MCF 10A (cell line): ENCODE data around the gene SYT1. TPM values are rescaled to one million over a fixed set of nuclear protein-coding genes. Genes with fewer than 3 reads are reported as not detected.

ENCODE experiments used
- BruUV-seq: library from RNA; stranded (reverse); fragments of 400-500 nt; replicated peaks from 2 replicates; lab custom pipeline; 2021; lab: Mats Ljungman, UMichigan
- CTCF ChIA-PET: fragments of 300-600 bp; sonication (Branson Sonifier 250); formaldehyde crosslinking; extraction: SDS; loops from one replicate; lab custom pipeline; 2021; ENCODE audit warnings: antibody characterized with exemption, inconsistent platforms; lab: Yijun Ruan, JAX
- POLR2A ChIA-PET: fragments of 300-600, 350-650 bp; sonication (Branson Sonifier 250); formaldehyde crosslinking; extraction: SDS; loops from one replicate; lab custom pipeline; 2020; ENCODE audit warnings: antibody characterized with exemption, inconsistent platforms; lab: Yijun Ruan, JAX
- DNase-seq: peaks from one replicate; pipeline ENCODE4 v3.0.0-alpha.2; 2018; ENCODE audit not compliant: unreplicated experiment
- H3K27ac Mint-ChIP-seq: one replicate; pipeline ENCODE4 v1.8.0; 2022; ENCODE audit warnings: mild to moderate bottlenecking, low read depth, mixed read lengths; ENCODE audit not compliant: unreplicated experiment
- H3K27me3 Mint-ChIP-seq: one replicate; pipeline ENCODE4 v1.8.0; 2022; ENCODE audit warnings: mixed read lengths; ENCODE audit not compliant: insufficient read depth, unreplicated experiment
- H3K36me3 Mint-ChIP-seq: one replicate; pipeline ENCODE4 v1.8.0; 2022; ENCODE audit warnings: mild to moderate bottlenecking, moderate library complexity, mixed read lengths; ENCODE audit not compliant: insufficient read depth, unreplicated experiment
- H3K4me1 Mint-ChIP-seq: one replicate; pipeline ENCODE4 v1.8.0; 2022; ENCODE audit warnings: mixed read lengths; ENCODE audit not compliant: insufficient read depth, unreplicated experiment
- H3K4me3 Mint-ChIP-seq: one replicate; pipeline ENCODE4 v1.8.0; 2022; ENCODE audit warnings: mild to moderate bottlenecking, moderate library complexity, mixed read lengths; ENCODE audit not compliant: unreplicated experiment
- H3K9me3 Mint-ChIP-seq: one replicate; pipeline ENCODE4 v1.8.0; 2022; ENCODE audit warnings: mixed read lengths; ENCODE audit not compliant: unreplicated experiment
- CTCF ChIP-seq: fragments of 200-600 bp; IDR thresholded peaks from one replicate; pipeline ENCODE4 v1.8.0; 2022; ENCODE audit warnings: antibody characterized with exemption, mild to moderate bottlenecking; ENCODE audit not compliant: unreplicated experiment
- intact Hi-C: fragments of 100-400 bp; cut with micrococcal nuclease; formaldehyde crosslinking; loops from 2 replicates; pipeline ENCODE4 v1.14.1; 2022
- total RNA-seq: library from RNA; stranded (reverse); gene quantifications from 2 replicates; pipeline ENCODE4 v1.2.3, GENCODE V29; 2022

Gene SYT1
- total RNA-seq, 1 experiment from 2014 or later = 7.4 TPM

GRCh38 chr12:78933014-78933413 is 68.4 kb downstream of the SYT1 start:
- H3K27me3 Mint-ChIP-seq = no peaks in the 10 kb centered on the region
- H3K4me3 Mint-ChIP-seq = no peak overlapping the region
- ChIA-PET CTCF (interaction anchor here (0.7 kb wide), 1 partner anchor 1250 kb away, joined by 3 read pairs; no protein-coding TSS in a partner anchor), POLR2A (no interaction called here)
- DNase-seq = no peak
- intact Hi-C loops = no loop called here
- BruUV-seq = no TSS peak
- peaks cover 9% of the 10 kb centered on the region for H3K4me1 Mint-ChIP-seq
- H3K27ac Mint-ChIP-seq = no peak overlapping the region
- no peaks in the 10 kb centered on the region for H3K9me3 Mint-ChIP-seq
- no peak for TF ChIP-seq CTCF
- no peaks in the 10 kb centered on the region for H3K36me3 Mint-ChIP-seq

- DNase-seq = no peak
- Mint-ChIP-seq H3K4me3 (no peak overlapping the region), H3K4me1 (no peaks in the 10 kb centered on the region), H3K27ac (no peak overlapping the region), H3K9me3 (no peaks in the 10 kb centered on the region), H3K36me3 (no peaks in the 10 kb centered on the region), H3K27me3 (no peaks in the 10 kb centered on the region)
- ChIA-PET CTCF (interaction anchor here (1.0 kb wide), 1 partner anchor 10 kb away, joined by 3 read pairs; no protein-coding TSS in a partner anchor), POLR2A (no interaction called here)
- no peak for TF ChIP-seq CTCF
- BruUV-seq = no TSS peak
- intact Hi-C loops = no loop called here
Observed at GRCh38 chr12:78938341-78939084, 73.9 kb downstream of the SYT1 start.

GRCh38 chr12:78949532-78949931 is 85.0 kb downstream of the SYT1 start:
- CTCF ChIA-PET = no interaction called here
- Mint-ChIP-seq H3K27me3 (no peaks in the 10 kb centered on the region), H3K36me3 (no peaks in the 10 kb centered on the region), H3K4me1 (no peaks in the 10 kb centered on the region), H3K27ac (no peak overlapping the region), H3K4me3 (no peak overlapping the region), H3K9me3 (no peaks in the 10 kb centered on the region)
- intact Hi-C loops = no loop called here
- no peak for TF ChIP-seq CTCF
- no peak for DNase-seq
- POLR2A ChIA-PET = no interaction called here
- BruUV-seq = no TSS peak

- no peaks in the 10 kb centered on the region for H3K9me3 Mint-ChIP-seq
- H3K36me3 Mint-ChIP-seq = no peaks in the 10 kb centered on the region
- BruUV-seq = no TSS peak
- POLR2A ChIA-PET = interaction anchor here (1.0 kb wide), 1 partner anchor 494 kb away, joined by 4 read pairs; no protein-coding TSS in a partner anchor
- no peaks in the 10 kb centered on the region for H3K4me1 Mint-ChIP-seq
- TF ChIP-seq CTCF = no peak
- intact Hi-C loops = no loop called here
- CTCF ChIA-PET = no interaction called here
- peak; percentile 1 for DNase-seq
- H3K27me3 Mint-ChIP-seq = no peaks in the 10 kb centered on the region
- H3K4me3 Mint-ChIP-seq = no peak overlapping the region
- no peak overlapping the region for H3K27ac Mint-ChIP-seq
Observed at GRCh38 chr12:78951803-78952551, 87.4 kb downstream of the SYT1 start.
